CD4-positive, alpha-beta T cell (primary cell): ENCODE results near the gene RPAIN. TPM values are rescaled to one million over a fixed set of nuclear protein-coding genes. Genes with fewer than 3 reads are reported as not detected.
A peak's percentile ranks its signal among the peaks of the same experiment; 100 is the strongest.

Experiments
- ATAC-seq: fragments of 200-7000 bp; cut with Tn5 transposase; one replicate; pipeline ENCODE4 v1.10.0; 2022; ENCODE audit warnings: mild to moderate bottlenecking; ENCODE audit not compliant: poor library complexity
- CTCF ChIA-PET: fragments of 350-600 bp; sonication (Branson Sonifier 250); formaldehyde crosslinking; loops from one replicate; lab custom pipeline; 2021; ENCODE audit warnings: antibody characterized with exemption, inconsistent platforms; lab: Charles Lee
- POLR2A ChIA-PET: fragments of 350-600 bp; sonication (Branson Sonifier 250); formaldehyde crosslinking; loops from one replicate; lab custom pipeline; 2021; ENCODE audit warnings: antibody characterized with exemption, inconsistent platforms; lab: Charles Lee
- DNase-seq, 14 experiments: peaks; one replicate each; pipeline ENCODE4 v3.0.0-alpha.2; 2013 to 2020; ENCODE audit warnings: mixed read lengths in 2 of 14
- H3K27ac ChIP-seq, 2 donors: one replicate each; pipeline versions ENCODE4 v1.5.1 to v1.7.0; 2013; ENCODE audit warnings: low read length in 2 of 2, low read depth in 1 of 2, mild to moderate bottlenecking in 1 of 2
- H3K27me3 ChIP-seq, 2 experiments: 1 replicate in 1 of 2; 2 replicates in 1 of 2; pipeline versions ENCODE4 v1.6.1 to v1.7.0; 2013; ENCODE audit warnings: low read length in 2 of 2, control low read depth in 1 of 2, mild to moderate bottlenecking in 1 of 2, moderate library complexity in 1 of 2; ENCODE audit not compliant: insufficient read depth in 2 of 2, control insufficient read depth in 1 of 2
- H3K36me3 ChIP-seq: one replicate; pipeline ENCODE4 v1.6.1; 2013; ENCODE audit warnings: low read length, control low read depth; ENCODE audit not compliant: insufficient read depth
- H3K4me1 ChIP-seq: one replicate; pipeline ENCODE4 v1.6.1; 2013; ENCODE audit warnings: low read length, control low read depth; ENCODE audit not compliant: insufficient read depth
- H3K4me3 ChIP-seq: one replicate; pipeline ENCODE4 v1.5.1; 2013; ENCODE audit warnings: mild to moderate bottlenecking, low read length, moderate library complexity
- H3K9me3 ChIP-seq, 2 experiments: 1 replicate in 1 of 2; 2 replicates in 1 of 2; pipeline versions ENCODE4 v1.6.1 to v1.7.0; 2013; ENCODE audit warnings: low read length in 2 of 2, mild to moderate bottlenecking in 2 of 2, control low read depth in 1 of 2, moderate library complexity in 1 of 2; ENCODE audit not compliant: control insufficient read depth in 1 of 2, insufficient read depth in 1 of 2
- H3K27ac Mint-ChIP-seq: one replicate; pipeline ENCODE4 v1.8.0; 2020; ENCODE audit warnings: mixed read lengths
- H3K27me3 Mint-ChIP-seq: one replicate; pipeline ENCODE4 v1.8.0; 2021; ENCODE audit warnings: mixed read lengths
- H3K36me3 Mint-ChIP-seq: one replicate; pipeline ENCODE4 v1.8.0; 2021; ENCODE audit warnings: low read depth, mixed read lengths
- H3K4me1 Mint-ChIP-seq: one replicate; pipeline ENCODE4 v1.8.0; 2021; ENCODE audit warnings: low read depth, mixed read lengths
- H3K4me3 Mint-ChIP-seq: one replicate; pipeline ENCODE4 v1.8.0; 2020; ENCODE audit warnings: mild to moderate bottlenecking, mixed read lengths
- H3K9me3 Mint-ChIP-seq: one replicate; pipeline ENCODE4 v1.8.0; 2020; ENCODE audit warnings: mixed read lengths
- intact Hi-C, 2 experiments: fragments of 100-400 bp; cut with DNase I in 1 of 2; cut with micrococcal nuclease in 1 of 2; formaldehyde crosslinking; loops; one replicate each; pipeline versions ENCODE4 v1.15.1 to v1.9.0; 2023 to 2025; cut with DNase I, micrococcal nuclease
- total RNA-seq, 174 experiments: library from RNA in 2 of 174; stranded (reverse) in 2 of 174; gene quantifications; one replicate each; pipeline ENCODE4 v1.2.3 and lab custom pipeline; 2021 to 2026
- TF ChIP-seq, protein P1 (sequence below): fragments of 200-600 bp; IDR thresholded peaks from one replicate; pipeline ENCODE4 v1.8.0; 2022; ENCODE audit warnings: antibody characterized with exemption, mild to moderate bottlenecking

RPAIN gene
- total RNA-seq, 2 experiments from 2014 or later: 68.7 to 77.5 TPM

DNA sequence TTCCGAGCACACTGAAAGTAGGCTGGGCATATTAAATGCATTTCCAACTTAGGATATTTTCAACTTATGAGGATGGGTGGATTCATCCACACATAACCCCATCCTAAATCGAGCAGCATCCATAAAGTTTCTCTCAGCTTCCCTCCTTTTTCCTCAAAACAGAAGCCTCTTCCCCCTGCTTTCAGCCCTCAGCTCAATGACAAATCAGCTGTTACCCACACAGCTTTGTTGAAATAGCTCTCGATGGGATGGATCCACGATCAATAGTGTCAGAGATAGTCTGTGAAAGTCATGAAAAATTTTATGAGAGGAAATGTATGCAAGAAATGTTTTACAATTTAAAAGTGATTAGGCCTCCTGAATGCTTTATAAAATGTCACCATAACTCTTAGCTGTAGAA is 46.3 kb downstream of the RPAIN start:
- intact Hi-C loops: no loop called here
- CTCF ChIA-PET: interaction anchor here (1.2 kb wide), 1 partner anchor 27 kb away, joined by 5 read pairs; the partner anchor contains the start of gene C1QBP

GRCh38 chr17:5467416-5467815 is 47.4 kb downstream of the RPAIN start:
- POLR2A ChIA-PET: interaction anchor here (1.5 to 2.8 kb wide), 3 partner anchors 18 to 45 kb away, joined by 3 to 33 read pairs (median 7); partner anchors contain the start of genes C1QBP, DERL2 and MIS12
- peak overlapping the region; percentile 86 for H3K4me3 ChIP-seq

More for the DNA sequence above, 46.3 kb downstream of the RPAIN start:
- Histone ChIP-seq H3K4me1 (peaks cover 24% of the 10 kb centered on the region), H3K27ac (no peak overlapping the region), H3K27me3 (no peaks in the 10 kb centered on the region), H3K9me3 (no peaks in the 10 kb centered on the region), H3K36me3 (peaks cover 6% of the 10 kb centered on the region), H3K4me3 (no peak overlapping the region)
- POLR2A ChIA-PET: no interaction called here
- Mint-ChIP-seq H3K4me3 (peak overlapping the region; percentile 46), H3K27ac (no peak overlapping the region), H3K9me3 (no peaks in the 10 kb centered on the region), H3K27me3 (no peaks in the 10 kb centered on the region), H3K4me1 (peaks cover 43% of the 10 kb centered on the region), H3K36me3 (peaks cover 6% of the 10 kb centered on the region)
- TF ChIP-seq, protein P1, sequence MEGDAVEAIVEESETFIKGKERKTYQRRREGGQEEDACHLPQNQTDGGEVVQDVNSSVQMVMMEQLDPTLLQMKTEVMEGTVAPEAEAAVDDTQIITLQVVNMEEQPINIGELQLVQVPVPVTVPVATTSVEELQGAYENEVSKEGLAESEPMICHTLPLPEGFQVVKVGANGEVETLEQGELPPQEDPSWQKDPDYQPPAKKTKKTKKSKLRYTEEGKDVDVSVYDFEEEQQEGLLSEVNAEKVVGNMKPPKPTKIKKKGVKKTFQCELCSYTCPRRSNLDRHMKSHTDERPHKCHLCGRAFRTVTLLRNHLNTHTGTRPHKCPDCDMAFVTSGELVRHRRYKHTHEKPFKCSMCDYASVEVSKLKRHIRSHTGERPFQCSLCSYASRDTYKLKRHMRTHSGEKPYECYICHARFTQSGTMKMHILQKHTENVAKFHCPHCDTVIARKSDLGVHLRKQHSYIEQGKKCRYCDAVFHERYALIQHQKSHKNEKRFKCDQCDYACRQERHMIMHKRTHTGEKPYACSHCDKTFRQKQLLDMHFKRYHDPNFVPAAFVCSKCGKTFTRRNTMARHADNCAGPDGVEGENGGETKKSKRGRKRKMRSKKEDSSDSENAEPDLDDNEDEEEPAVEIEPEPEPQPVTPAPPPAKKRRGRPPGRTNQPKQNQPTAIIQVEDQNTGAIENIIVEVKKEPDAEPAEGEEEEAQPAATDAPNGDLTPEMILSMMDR: no peak
- DNase-seq (no peak), ATAC-seq (no peak)

GRCh38 chr17:5468075-5468473 is 48.1 kb downstream of the RPAIN start:
- no peaks in the 10 kb centered on the region for H3K27me3 Mint-ChIP-seq
- Histone ChIP-seq H3K4me3 (peak overlapping the region; percentile 86), H3K27me3 (no peaks in the 10 kb centered on the region), H3K27ac (no peak overlapping the region), H3K36me3 (peaks cover 12% of the 10 kb centered on the region), H3K4me1 (peaks cover 24% of the 10 kb centered on the region), H3K9me3 (no peaks in the 10 kb centered on the region)
- POLR2A ChIA-PET: interaction anchor here (1.2 to 2.8 kb wide), 5 partner anchors 17 to 276 kb away, joined by 3 to 33 read pairs (median 4); partner anchors contain the start of genes C1QBP, DERL2, MIS12 and NUP88
- H3K36me3 Mint-ChIP-seq: peaks cover 19% of the 10 kb centered on the region
- no peaks in the 10 kb centered on the region for H3K9me3 Mint-ChIP-seq
- intact Hi-C loops: loop anchor here (1.0 to 2.0 kb wide), 5 partner anchors 19 to 277 kb away; partner anchors contain the start of genes C1QBP (in 1 of the 2), DERL2 (in 1 of the 2), MIS12 (in 1 of the 2) and RPAIN (in 1 of the 2)
- CTCF ChIA-PET: interaction anchor here (2.2 kb wide), 1 partner anchor 29 kb away, joined by 21 read pairs; the partner anchor contains the start of gene C1QBP
- TF ChIP-seq, protein P1: no peak
- peak overlapping the region; percentile 69 for H3K4me3 Mint-ChIP-seq
- DNase-seq: peak in 3 of 14 experiments; percentile 1 to 38 (median 37)
- peak; percentile 39 for ATAC-seq
- H3K27ac Mint-ChIP-seq: peak overlapping the region; percentile 0
- H3K4me1 Mint-ChIP-seq: peaks cover 43% of the 10 kb centered on the region

More at GRCh38 chr17:5467416-5467815, 47.4 kb downstream of the RPAIN start:
- H3K27me3 Mint-ChIP-seq: no peaks in the 10 kb centered on the region
- Histone ChIP-seq H3K36me3 (peaks cover 10% of the 10 kb centered on the region), H3K4me1 (peaks cover 24% of the 10 kb centered on the region), H3K27ac (no peak overlapping the region), H3K27me3 (no peaks in the 10 kb centered on the region), H3K9me3 (no peaks in the 10 kb centered on the region)
- TF ChIP-seq, protein P1: no peak
- no peak for ATAC-seq
- CTCF ChIA-PET: interaction anchor here (2.2 kb wide), 1 partner anchor 29 kb away, joined by 21 read pairs; the partner anchor contains the start of gene C1QBP
- H3K36me3 Mint-ChIP-seq: peaks cover 14% of the 10 kb centered on the region
- peak overlapping the region; percentile 0 for H3K27ac Mint-ChIP-seq
- no peaks in the 10 kb centered on the region for H3K9me3 Mint-ChIP-seq
- peaks cover 43% of the 10 kb centered on the region for H3K4me1 Mint-ChIP-seq
- H3K4me3 Mint-ChIP-seq: peak overlapping the region; percentile 69
- intact Hi-C loops: no loop called here
- no peak for DNase-seq
